IMR-90 (cell line): Measurements from ENCODE around the gene KDM4E. TPM values are rescaled to one million over a fixed set of nuclear protein-coding genes. Genes with fewer than 3 reads are reported as not detected.

Source experiments
- ATAC-seq: fragments of 200-7000 bp; cut with Tn5 transposase; 2 replicates; pipeline ENCODE4 v1.9.1; 2020; ENCODE audit warnings: low read depth, mild to moderate bottlenecking, moderate library complexity
- BruUV-seq: library from RNA; stranded (reverse); fragments of 400-500 nt; replicated peaks from 2 replicates; lab custom pipeline; 2021; lab: Mats Ljungman, UMichigan
- CTCF ChIA-PET: fragments of 300-600 bp; formaldehyde crosslinking; extraction: SDS; loops from one replicate; lab custom pipeline; 2021; ENCODE audit warnings: antibody characterized with exemption; lab: Yijun Ruan, JAX
- POLR2A ChIA-PET: fragments of 300-600 bp; sonication (Branson Sonifier 250); formaldehyde crosslinking; loops from one replicate; lab custom pipeline; 2022; ENCODE audit warnings: antibody characterized with exemption; ENCODE audit not compliant: unreplicated experiment; lab: Charles Lee
- DNase-seq: peaks from one replicate; pipeline ENCODE4 v3.0.0; 2013
- H2AFZ ChIP-seq: replicated peaks from 2 replicates; pipeline ENCODE3; 2013; ENCODE audit warnings: low read length, mild to moderate bottlenecking; ENCODE audit not compliant: poor library complexity
- H2AK5ac ChIP-seq: 2 replicates; pipeline ENCODE4 v1.6.1; 2013; ENCODE audit warnings: low read depth, low read length, inconsistent platforms
- H2AK9ac ChIP-seq: replicated peaks from 2 replicates; pipeline ENCODE3; 2013; ENCODE audit warnings: mild to moderate bottlenecking, low read depth, low read length, moderate library complexity; ENCODE audit not compliant: poor library complexity
- H2BK120ac ChIP-seq: 2 replicates; pipeline ENCODE4 v1.6.1; 2013; ENCODE audit warnings: low read depth, low read length, inconsistent platforms
- H2BK15ac ChIP-seq: 3 replicates; pipeline ENCODE4 v1.6.1; 2013; ENCODE audit warnings: low read depth, low read length, inconsistent platforms
- H2BK20ac ChIP-seq: 2 replicates; pipeline ENCODE4 v1.6.1; 2013; ENCODE audit warnings: low read depth, mild to moderate bottlenecking, inconsistent platforms, low read length, moderate library complexity
- H2BK5ac ChIP-seq: 2 replicates; pipeline ENCODE4 v1.6.1; 2013; ENCODE audit warnings: mild to moderate bottlenecking, low read depth, low read length, inconsistent platforms; ENCODE audit not compliant: poor library complexity, severe bottlenecking
- H3K14ac ChIP-seq: replicated peaks from 2 replicates; pipeline ENCODE4 v1.6.1; 2013; ENCODE audit warnings: low read depth, low read length, inconsistent platforms
- H3K18ac ChIP-seq: 2 replicates; pipeline ENCODE4 v1.6.1; 2013; ENCODE audit warnings: low read depth, low read length, control low read depth
- H3K23ac ChIP-seq: 2 replicates; pipeline ENCODE4 v1.6.1; 2013; ENCODE audit warnings: low read depth, low read length, inconsistent platforms
- H3K27ac ChIP-seq: 2 replicates; pipeline ENCODE4 v1.5.1; 2013; ENCODE audit warnings: mild to moderate bottlenecking, control low read depth, low read length; ENCODE audit not compliant: insufficient read depth
- H3K27me3 ChIP-seq: 2 replicates; pipeline ENCODE4 v1.6.1; 2013; ENCODE audit warnings: low read length; ENCODE audit not compliant: control insufficient read depth, insufficient read depth
- H3K36me3 ChIP-seq: 2 replicates; pipeline ENCODE4 v1.6.1; 2013; ENCODE audit warnings: low read length, mixed read lengths; ENCODE audit not compliant: control insufficient read depth, insufficient read depth
- H3K4ac ChIP-seq: 2 replicates; pipeline ENCODE4 v1.6.1; 2013; ENCODE audit warnings: low read depth, low read length, inconsistent platforms
- H3K4me1 ChIP-seq: 2 replicates; pipeline ENCODE4 v1.6.1; 2013; ENCODE audit warnings: low read length, mixed read lengths; ENCODE audit not compliant: control insufficient read depth, insufficient read depth
- H3K4me2 ChIP-seq: 2 replicates; pipeline ENCODE4 v1.6.1; 2013; ENCODE audit warnings: low read depth, mild to moderate bottlenecking, control low read depth, low read length, moderate library complexity
- H3K4me3 ChIP-seq: 2 replicates; pipeline ENCODE4 v1.5.1; 2013; ENCODE audit warnings: low read depth, mild to moderate bottlenecking, control low read depth, low read length, moderate library complexity; ENCODE audit not compliant: insufficient read depth
- H3K56ac ChIP-seq: 2 replicates; pipeline ENCODE4 v1.6.1; 2013; ENCODE audit warnings: low read length, inconsistent platforms; ENCODE audit not compliant: insufficient read depth; ENCODE audit errors: extremely low read depth
- H3K79me1 ChIP-seq, 2 experiments: 2 replicates each; pipeline ENCODE4 v1.6.1; 2013; ENCODE audit warnings: low read length in 2 of 2, inconsistent platforms in 1 of 2, low read depth in 1 of 2
- H3K9ac ChIP-seq: 2 replicates; pipeline ENCODE4 v1.6.1; 2013; ENCODE audit warnings: low read depth, low read length, control low read depth
- H3K9me1 ChIP-seq: 2 replicates; pipeline ENCODE4 v1.6.1; 2013; ENCODE audit warnings: low read length, inconsistent platforms; ENCODE audit not compliant: insufficient read depth
- H3K9me3 ChIP-seq: 2 replicates; pipeline ENCODE4 v1.6.1; 2013; ENCODE audit warnings: low read length; ENCODE audit not compliant: control insufficient read depth, insufficient read depth
- H4K20me1 ChIP-seq: 2 replicates; pipeline ENCODE4 v1.6.1; 2013; ENCODE audit warnings: low read length, inconsistent platforms; ENCODE audit not compliant: insufficient read depth
- H4K5ac ChIP-seq: 2 replicates; pipeline ENCODE4 v1.6.1; 2013; ENCODE audit warnings: mild to moderate bottlenecking, low read depth, low read length, control low read depth
- H4K8ac ChIP-seq, 2 experiments: 2 replicates each; pipeline ENCODE4 v1.6.1; 2013; ENCODE audit warnings: low read depth in 2 of 2, low read length in 2 of 2, control low read depth in 1 of 2, inconsistent platforms in 1 of 2
- H4K91ac ChIP-seq: 2 replicates; pipeline ENCODE4 v1.6.1; 2013; ENCODE audit warnings: low read depth, low read length, inconsistent platforms; ENCODE audit not compliant: insufficient read depth
- BHLHE40 ChIP-seq: fragments of 150-350 bp; IDR thresholded peaks from 2 replicates; pipeline ENCODE4 v1.6.1; 2016; ENCODE audit warnings: mild to moderate bottlenecking, low read depth, low read length
- CEBPB ChIP-seq: IDR thresholded peaks from 2 replicates; pipeline ENCODE4 v1.6.1; 2012; ENCODE audit warnings: low read depth, low read length, improper control_type of control experiment
- CHD1 ChIP-seq: IDR thresholded peaks from 2 replicates; pipeline ENCODE4 v1.6.1; 2012; ENCODE audit warnings: low read depth, low read length, improper control_type of control experiment
- ELK1 ChIP-seq: fragments of 150-350 bp; IDR thresholded peaks from 2 replicates; pipeline ENCODE4 v1.6.1; 2016; ENCODE audit warnings: low read depth, mild to moderate bottlenecking, low read length, moderate library complexity, borderline replicate concordance
- FOS ChIP-seq: fragments of 150-350 bp; IDR thresholded peaks from 2 replicates; pipeline ENCODE4 v1.6.1; 2016; ENCODE audit warnings: low read depth, low read length
- MAFK ChIP-seq: IDR thresholded peaks from 2 replicates; pipeline ENCODE4 v1.6.1; 2012; ENCODE audit warnings: low read depth, low read length, improper control_type of control experiment
- MAZ ChIP-seq: IDR thresholded peaks from 2 replicates; pipeline ENCODE4 v1.6.1; 2012; ENCODE audit warnings: low read depth, mild to moderate bottlenecking, low read length, improper control_type of control experiment, moderate library complexity, borderline replicate concordance
- MXI1 ChIP-seq: IDR thresholded peaks from 2 replicates; pipeline ENCODE4 v1.6.1; 2012; ENCODE audit warnings: low read depth, mild to moderate bottlenecking, low read length, moderate library complexity, borderline replicate concordance
- NFE2L2 ChIP-seq: fragments of 150-350 bp; IDR thresholded peaks from 2 replicates; pipeline ENCODE4 v1.6.1; 2016; ENCODE audit warnings: low read depth, mild to moderate bottlenecking, low read length
- POLR2A ChIP-seq: IDR thresholded peaks from 2 replicates; pipeline ENCODE4 v1.6.1; 2012; ENCODE audit warnings: mild to moderate bottlenecking, low read depth, low read length
- RAD21 ChIP-seq: IDR thresholded peaks from 2 replicates; pipeline ENCODE4 v1.6.1; 2012; ENCODE audit warnings: low read length, improper control_type of control experiment
- RCOR1 ChIP-seq: IDR thresholded peaks from 2 replicates; pipeline ENCODE4 v1.6.1; 2012; ENCODE audit warnings: mild to moderate bottlenecking, low read length, improper control_type of control experiment; ENCODE audit not compliant: insufficient replicate concordance
- RFX5 ChIP-seq: IDR thresholded peaks from 2 replicates; pipeline ENCODE4 v1.8.0; 2012; ENCODE audit warnings: low read depth, mild to moderate bottlenecking, low read length, moderate library complexity
- SMC3 ChIP-seq: fragments of 150-350 bp; IDR thresholded peaks from 2 replicates; pipeline ENCODE4 v1.6.1; 2016; ENCODE audit warnings: low read depth, mild to moderate bottlenecking, antibody characterized with exemption, low read length, moderate library complexity
- USF2 ChIP-seq: fragments of 150-350 bp; IDR thresholded peaks from 2 replicates; pipeline ENCODE4 v1.6.1; 2017; ENCODE audit warnings: mild to moderate bottlenecking, antibody characterized with exemption, low read length, low read depth
- WGBS, 2 experiments: methylation state at CpG; one replicate each; pipeline versions ENCODE4 v1.1.5 to v1.1.7; 2013; ENCODE audit warnings: missing lambda C conversion rate in 2 of 2; ENCODE audit not compliant: insufficient read length in 1 of 2; ENCODE audit errors: extremely low coverage in 2 of 2; 5-methylcytosine and 5-hydroxymethylcytosine counted together
- dilution Hi-C: fragments of 300-500 bp; cut with HindIII; formaldehyde crosslinking; loops from one replicate; pipeline ENCODE4 v1.14.3; 2018; ENCODE audit warnings: low sequenced_read_pairs; ENCODE audit not compliant: unreplicated experiment
- in situ Hi-C: fragments of 300-500 bp; cut with MboI; formaldehyde crosslinking; loops from 3 replicates; pipeline ENCODE4 v1.14.3; 2019; ENCODE audit warnings: low sequenced_read_pairs, inconsistent platforms, mixed read lengths
- intact Hi-C: fragments of 100-400 bp; cut with micrococcal nuclease; formaldehyde crosslinking; loops from 2 replicates; pipeline ENCODE4 v1.10.0; 2022
- polyA plus RNA-seq, 3 experiments: library from polyadenylated mRNA; depleted of rRNA; stranded (reverse); fragments of >200 nt; gene quantifications; 2 replicates each; pipeline ENCODE4 v1.2.3, GENCODE V29; 2012; ENCODE audit warnings: low replicate concordance in 1 of 3
- total RNA-seq: library from RNA; depleted of rRNA; stranded (reverse); fragments of >200 nt; gene quantifications from 2 replicates; pipeline ENCODE4 v1.2.3, GENCODE V29; 2012
- TF ChIP-seq, protein P1 (sequence below): conservative IDR thresholded peaks from 2 replicates; pipeline ENCODE4 v1.5.1; 2012; ENCODE audit warnings: mild to moderate bottlenecking, low read depth, low read length, improper control_type of control experiment

The KDM4E gene
- total and polyA plus RNA-seq, 2 of the 4 experiments (the other 2 are of a cell fraction): not detected

DNA sequence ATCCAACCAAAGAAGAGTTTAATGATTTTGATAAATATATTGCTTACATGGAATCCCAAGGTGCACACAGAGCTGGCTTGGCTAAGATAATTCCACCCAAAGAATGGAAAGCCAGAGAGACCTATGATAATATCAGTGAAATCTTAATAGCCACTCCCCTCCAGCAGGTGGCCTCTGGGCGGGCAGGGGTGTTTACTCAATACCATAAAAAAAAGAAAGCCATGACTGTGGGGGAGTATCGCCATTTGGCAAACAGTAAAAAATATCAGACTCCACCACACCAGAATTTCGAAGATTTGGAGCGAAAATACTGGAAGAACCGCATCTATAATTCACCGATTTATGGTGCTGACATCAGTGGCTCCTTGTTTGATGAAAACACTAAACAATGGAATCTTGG is 27.6 kb upstream of the KDM4E start:
- no peak for ATAC-seq

More for the DNA sequence above, 27.6 kb upstream of the KDM4E start:
- Histone ChIP-seq H3K9ac (no peak overlapping the region), H3K4me1 (no peaks in the 10 kb centered on the region), H2BK15ac (no peak overlapping the region), H2AK5ac (no peak overlapping the region), H2BK20ac (no peak overlapping the region), H2BK5ac (no peak overlapping the region), H3K27ac (no peak overlapping the region), H3K4me3 (no peak overlapping the region), H4K20me1 (no peaks in the 10 kb centered on the region), H3K27me3 (0 out of 2 replicates have a peak, but pooled peaks cover 1% of the 10 kb centered on the region), H2AK9ac (no peak overlapping the region), H4K8ac (no peak overlapping the region), H3K18ac (no peak overlapping the region), H3K79me1 (no peaks in the 10 kb centered on the region), H3K23ac (no peak overlapping the region), H3K9me3 (no peaks in the 10 kb centered on the region), H3K4ac (no peak overlapping the region), H3K36me3 (no peaks in the 10 kb centered on the region), H2AFZ (no peak overlapping the region), H4K5ac (no peak overlapping the region), H3K14ac (no peak overlapping the region), H2BK120ac (no peak overlapping the region), H3K4me2 (no peak overlapping the region), H4K91ac (no peak overlapping the region), H3K56ac (no peak overlapping the region), H3K9me1 (no peaks in the 10 kb centered on the region)
- BruUV-seq: no TSS peak
- in situ Hi-C loops (no loop called here), dilution Hi-C loops (no loop called here), intact Hi-C loops (no loop called here)
- no CpG with 5 or more reads among the region's 6 CpGs for WGBS, 2 experiments
- ChIA-PET POLR2A (no interaction called here), CTCF (no interaction called here)
- DNase-seq: no peak
- no peak for TF ChIP-seq POLR2A
- no peak for TF ChIP-seq USF2
- no peak for TF ChIP-seq CEBPB
- TF ChIP-seq MAFK: no peak
- no peak for TF ChIP-seq ELK1
- TF ChIP-seq RAD21: no peak
- no peak for TF ChIP-seq FOS
- no peak for TF ChIP-seq RCOR1
- no peak for TF ChIP-seq BHLHE40
- TF ChIP-seq, protein P1, sequence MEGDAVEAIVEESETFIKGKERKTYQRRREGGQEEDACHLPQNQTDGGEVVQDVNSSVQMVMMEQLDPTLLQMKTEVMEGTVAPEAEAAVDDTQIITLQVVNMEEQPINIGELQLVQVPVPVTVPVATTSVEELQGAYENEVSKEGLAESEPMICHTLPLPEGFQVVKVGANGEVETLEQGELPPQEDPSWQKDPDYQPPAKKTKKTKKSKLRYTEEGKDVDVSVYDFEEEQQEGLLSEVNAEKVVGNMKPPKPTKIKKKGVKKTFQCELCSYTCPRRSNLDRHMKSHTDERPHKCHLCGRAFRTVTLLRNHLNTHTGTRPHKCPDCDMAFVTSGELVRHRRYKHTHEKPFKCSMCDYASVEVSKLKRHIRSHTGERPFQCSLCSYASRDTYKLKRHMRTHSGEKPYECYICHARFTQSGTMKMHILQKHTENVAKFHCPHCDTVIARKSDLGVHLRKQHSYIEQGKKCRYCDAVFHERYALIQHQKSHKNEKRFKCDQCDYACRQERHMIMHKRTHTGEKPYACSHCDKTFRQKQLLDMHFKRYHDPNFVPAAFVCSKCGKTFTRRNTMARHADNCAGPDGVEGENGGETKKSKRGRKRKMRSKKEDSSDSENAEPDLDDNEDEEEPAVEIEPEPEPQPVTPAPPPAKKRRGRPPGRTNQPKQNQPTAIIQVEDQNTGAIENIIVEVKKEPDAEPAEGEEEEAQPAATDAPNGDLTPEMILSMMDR: no peak
- no peak for TF ChIP-seq MXI1
- TF ChIP-seq SMC3: no peak
- no peak for TF ChIP-seq CHD1
- TF ChIP-seq RFX5: no peak
- no peak for TF ChIP-seq NFE2L2
- no peak for TF ChIP-seq MAZ
